HG02588 (cell line): ENCODE data around the gene RPH3AL.
"Not testable (repeated sequence)": the region's sequence is repeated elsewhere in the genome, so short reads cannot be mapped to it uniquely, and the experiment has no call there.

Experiments used
- ATAC-seq: cut with Tn5 transposase; IDR thresholded peaks from one replicate; pipeline ENCODE4 v1.9.1; 2021; ENCODE audit warnings: mild to moderate bottlenecking, moderate library complexity; ENCODE audit not compliant: unreplicated experiment

The RPH3AL gene

GRCh38 chr17:283911-284675 is 68.5 kb downstream of the RPH3AL start:
- ATAC-seq = no peak

GRCh38 chr17:282912-283882 is 69.4 kb downstream of the RPH3AL start:
- no peak for ATAC-seq

GRCh38 chr17:282000-282911 is 70.4 kb downstream of the RPH3AL start:
- ATAC-seq = no peak

GRCh38 chr17:281365-281999 is 71.1 kb downstream of the RPH3AL start:
- no peak for ATAC-seq

DNA sequence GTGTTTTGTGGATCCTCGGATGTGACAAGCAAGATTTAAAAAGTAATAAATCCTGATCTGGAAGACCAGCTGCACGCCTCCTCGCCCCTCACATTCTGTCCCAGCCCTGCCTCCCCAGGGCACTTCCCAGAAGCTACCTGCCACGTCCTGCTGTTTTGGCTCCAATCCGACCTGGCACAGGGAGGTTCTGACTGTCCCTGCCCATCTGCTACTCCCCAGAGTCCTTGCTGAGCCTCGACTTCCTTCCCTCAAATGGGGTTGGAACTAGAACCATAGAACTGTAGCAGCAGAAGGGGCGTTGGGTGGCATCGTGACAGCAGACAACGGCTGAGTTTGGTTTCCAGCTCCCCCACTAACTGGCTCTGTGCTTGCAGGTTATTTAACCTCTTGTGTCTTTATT is 71.7 kb downstream of the RPH3AL start:
- no peak for ATAC-seq

DNA sequence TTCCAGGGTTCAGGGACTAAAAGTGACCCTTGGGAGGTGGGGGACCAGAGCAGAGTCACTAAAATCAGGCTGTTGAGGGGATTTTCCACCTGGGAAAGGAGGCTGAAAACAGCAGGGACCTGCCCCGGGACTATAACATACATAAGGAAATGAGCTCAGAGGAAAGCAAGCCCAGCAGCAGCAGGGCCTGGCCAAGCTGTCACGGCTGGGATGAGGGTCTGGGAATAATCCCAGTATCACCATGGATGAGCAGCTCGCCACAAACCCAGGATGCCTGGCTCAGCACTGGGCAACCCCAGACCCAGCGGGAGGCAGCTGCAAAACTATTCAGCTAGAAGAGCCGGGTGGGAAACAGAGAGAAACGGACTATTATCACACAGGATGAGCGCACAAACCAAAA is 72.4 kb downstream of the RPH3AL start:
- ATAC-seq = no peak

GRCh38 chr17:279776-280175 is 72.8 kb downstream of the RPH3AL start:
- ATAC-seq = no peak

- ATAC-seq = no peak
Measured at GRCh38 chr17:279331-279730, 73.3 kb downstream of the RPH3AL start.

DNA sequence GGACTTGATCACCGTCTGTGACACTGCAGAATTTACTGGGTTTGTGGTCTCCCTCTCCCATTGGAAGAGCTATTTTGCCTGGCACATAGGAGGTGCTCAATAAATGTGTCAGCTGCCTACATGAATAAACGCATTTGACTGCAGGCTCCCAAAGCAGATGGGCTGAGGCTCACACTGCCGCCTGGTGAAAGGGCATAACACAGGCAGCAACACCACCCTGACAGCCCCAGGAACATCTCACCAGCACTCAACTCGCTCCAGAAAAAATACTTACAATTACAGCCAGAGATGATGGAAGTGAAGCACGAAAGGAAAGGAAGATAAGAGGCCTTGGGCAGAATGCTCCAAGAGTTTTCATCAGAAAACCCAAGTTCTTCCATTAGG is 73.9 kb downstream of the RPH3AL start:
- no peak for ATAC-seq

DNA sequence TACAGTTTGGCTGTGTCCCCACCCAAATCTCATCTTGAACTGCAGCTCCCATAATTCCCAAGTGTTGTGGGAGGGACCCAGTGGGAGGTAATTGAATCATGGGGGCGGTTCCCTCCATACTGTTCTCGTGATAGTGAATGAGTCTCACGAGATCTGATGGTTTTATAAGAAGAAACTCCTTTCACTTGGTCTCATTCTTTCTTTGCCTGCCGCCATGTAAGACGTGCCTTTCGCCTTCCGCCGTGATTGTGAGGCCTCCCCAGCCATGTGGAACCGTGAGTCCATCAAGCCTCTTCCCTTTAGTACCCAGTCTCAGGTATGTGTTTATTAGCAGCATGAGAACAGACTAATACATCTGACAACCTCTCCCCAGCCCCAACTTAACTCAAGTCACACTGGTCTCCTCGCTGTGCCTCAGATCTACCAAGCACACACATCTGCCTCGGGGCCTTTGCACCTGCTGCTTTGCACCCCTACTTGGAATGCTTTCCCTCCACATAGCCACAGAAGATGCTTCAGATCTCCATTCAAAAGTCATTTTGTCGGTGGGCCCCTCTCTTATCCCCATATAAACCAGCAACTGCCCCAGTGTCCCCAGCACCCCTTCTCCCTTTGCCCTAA is 74.4 kb downstream of the RPH3AL start:
- no peak for ATAC-seq

DNA sequence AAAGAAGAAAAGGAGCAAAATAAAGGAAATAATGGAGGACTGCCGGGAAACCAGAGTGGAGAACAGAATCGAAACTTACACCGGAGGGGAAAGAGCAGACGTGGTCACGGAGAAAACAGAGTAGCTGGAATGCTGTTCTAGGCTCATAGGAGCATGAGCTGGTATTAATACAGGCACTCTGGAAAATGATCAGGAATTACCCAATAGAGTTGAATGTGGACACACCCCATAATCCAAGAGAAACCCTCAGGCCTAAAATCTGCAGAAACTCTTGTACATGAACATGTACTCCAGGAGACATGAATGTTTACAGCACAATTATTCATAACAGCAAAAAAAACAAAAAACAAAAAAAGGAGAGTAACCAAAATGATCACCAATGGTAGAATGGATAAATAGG is 77.7 kb downstream of the RPH3AL start:
- no peak for ATAC-seq

DNA sequence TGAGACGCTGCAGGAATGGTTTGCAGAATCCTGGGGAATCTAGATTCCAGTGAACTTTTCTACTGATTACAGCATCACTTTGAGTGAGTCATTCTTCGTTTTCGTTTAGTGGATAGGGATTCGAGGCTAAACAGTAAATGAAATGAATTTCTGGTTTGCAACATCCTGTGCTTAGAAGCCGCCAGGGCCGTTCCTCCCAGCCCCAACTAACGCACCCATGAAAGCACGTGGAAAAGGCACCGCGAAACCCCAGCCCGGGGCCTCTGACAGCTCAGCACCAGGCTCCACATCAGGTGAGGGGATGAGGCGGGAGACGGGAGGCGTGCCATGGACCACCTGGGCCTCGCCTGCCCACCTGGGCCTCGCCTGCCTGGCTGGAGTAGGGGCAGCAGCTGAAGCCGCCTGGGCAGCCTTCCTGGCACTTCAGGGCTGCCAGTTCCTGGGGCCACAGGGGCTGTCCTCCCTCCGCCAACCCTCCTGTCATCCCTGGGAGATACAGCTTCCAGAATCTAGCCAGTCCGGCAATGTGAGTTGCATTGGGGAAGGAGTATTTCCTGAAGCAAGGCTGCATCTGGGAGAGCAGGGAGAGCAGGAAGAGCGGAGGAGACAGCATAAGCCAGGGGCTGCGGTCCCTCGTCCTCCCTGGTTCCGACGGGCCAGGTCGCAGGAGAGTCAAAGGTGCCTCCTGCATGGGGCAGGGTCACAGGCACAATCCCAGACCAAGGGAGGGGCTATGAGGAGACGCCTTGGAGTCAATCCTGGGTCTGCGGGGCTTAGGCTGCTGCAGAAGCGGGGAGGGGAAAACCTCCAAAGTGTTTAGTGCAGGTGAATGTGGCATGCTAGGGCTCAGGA is 78.4 kb downstream of the RPH3AL start:
- no peak for ATAC-seq

- ATAC-seq = not testable (repeated sequence)
Measured at GRCh38 chr17:272856-273255, 79.8 kb downstream of the RPH3AL start.

GRCh38 chr17:271928-272623 is 80.5 kb downstream of the RPH3AL start:
- ATAC-seq = not testable (repeated sequence)

DNA sequence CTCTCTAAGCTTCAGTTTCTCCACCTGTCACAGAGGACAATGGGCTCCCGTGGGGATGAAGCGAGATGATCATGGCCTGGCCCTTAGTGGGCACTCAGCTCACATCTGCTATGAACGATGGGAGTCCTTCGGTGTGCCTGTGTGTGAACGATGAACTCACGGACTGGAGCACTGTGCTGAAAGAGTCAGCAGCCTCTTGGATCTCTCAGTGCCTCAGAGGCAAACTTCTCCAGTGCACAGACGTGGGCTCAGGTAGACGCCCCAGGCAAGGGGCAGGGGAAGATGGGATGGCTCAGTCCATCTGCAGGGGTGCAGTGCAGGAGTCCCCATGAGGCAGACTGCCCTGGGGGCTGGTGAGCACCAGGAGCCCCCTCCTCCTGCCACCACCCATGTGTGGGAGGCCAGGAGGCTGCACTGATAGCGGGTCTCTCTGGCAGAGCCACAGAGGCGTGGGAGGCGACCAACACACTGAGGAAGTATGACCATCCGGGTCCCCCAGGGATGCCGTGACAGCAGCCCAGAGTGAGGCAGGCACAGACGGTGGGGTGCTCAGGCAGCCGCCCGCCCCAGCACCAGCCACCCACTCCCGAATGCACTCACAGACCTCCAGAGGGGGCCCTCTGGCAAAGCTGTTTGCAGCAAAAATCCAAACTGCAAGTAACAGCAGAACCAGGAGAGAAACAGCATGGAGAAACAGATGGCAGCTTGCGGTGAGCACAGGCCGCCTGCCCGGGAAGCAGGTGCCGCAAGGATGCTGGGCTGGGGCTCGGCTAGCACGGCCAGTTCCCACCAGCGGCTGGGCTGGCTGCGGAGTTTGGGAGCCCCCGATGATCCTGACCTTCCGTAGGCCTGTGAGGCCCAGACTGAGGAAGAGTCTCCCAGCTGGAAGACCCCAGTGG is 82.7 kb downstream of the RPH3AL start:
- ATAC-seq = no peak

DNA sequence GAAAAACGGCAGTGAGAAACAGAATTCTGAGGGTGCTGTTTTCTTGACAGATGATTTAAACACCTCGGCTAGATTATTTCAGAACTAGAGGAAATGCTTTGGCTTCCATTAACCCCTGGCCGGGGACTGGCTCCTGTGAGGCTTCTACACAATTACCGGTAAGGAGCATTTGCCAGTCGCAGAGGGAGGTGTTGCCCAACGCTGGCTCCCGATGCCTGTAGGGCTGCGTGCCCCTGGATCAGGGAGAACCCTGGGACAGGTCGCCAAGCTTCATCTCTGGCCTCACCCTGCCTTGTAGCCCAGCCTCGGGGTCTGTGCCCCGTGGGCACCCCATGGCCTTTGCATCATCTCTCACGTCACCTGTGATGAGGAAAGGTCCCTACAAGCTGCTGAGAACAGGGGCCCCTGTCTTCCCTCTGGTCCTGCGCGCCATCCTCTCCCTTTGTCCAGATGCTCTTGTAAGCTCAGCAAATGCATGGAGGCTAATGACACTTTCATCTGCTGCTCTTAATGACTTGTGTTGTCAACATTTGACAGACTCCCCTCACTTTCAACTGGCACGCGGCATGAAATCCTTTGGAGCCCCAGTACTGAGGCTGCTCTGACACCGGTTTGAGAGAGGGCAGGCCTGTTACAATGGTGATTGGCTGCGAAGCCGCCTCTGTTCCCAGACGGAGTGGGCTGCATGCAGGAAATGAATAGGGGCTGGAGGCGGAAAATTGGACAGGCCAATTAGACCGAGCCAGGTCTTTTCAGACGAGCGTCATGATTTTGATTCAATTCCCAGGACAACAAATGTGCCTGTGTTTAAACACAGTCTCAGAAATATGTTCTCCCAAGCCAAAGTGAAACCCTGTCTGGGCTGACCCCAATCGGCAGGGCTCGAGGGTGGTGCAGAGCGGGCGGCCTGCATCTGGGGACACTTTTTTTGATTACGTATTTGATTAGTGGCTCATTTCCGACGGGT is 85.6 kb downstream of the RPH3AL start:
- ATAC-seq = no peak
